Thyroid gland (tissue), 4 donors: ENCODE data around the gene COL5A3.

ENCODE experiments used
- CTCF ChIP-seq, 6 experiments: fragments of 200-600 bp in 3 of 6; fragments of 450-650 bp in 3 of 6; sonication (generic) in 3 of 6; IDR thresholded peaks; one replicate each; pipeline ENCODE4 v1.5.1; 2016 to 2019; ENCODE audit warnings: antibody characterized with exemption in 6 of 6, mild to moderate bottlenecking in 2 of 6, inconsistent platforms in 1 of 6, moderate library complexity in 1 of 6
- POLR2A ChIP-seq, 2 donors: fragments of 450-650 bp; IDR thresholded peaks; one replicate each; pipeline ENCODE4 v1.6.1; 2017; ENCODE audit warnings: antibody characterized with exemption in 2 of 2, mild to moderate bottlenecking in 2 of 2, moderate library complexity in 1 of 2

GRCh38 chr19:9939301-9939913 is 70.9 kb downstream of the COL5A3 start:
- TF ChIP-seq CTCF (IDR thresholded peaks at IDR 0.05) = no peak
- no peak for TF ChIP-seq POLR2A (IDR thresholded peaks at IDR 0.05)
